Brain microvascular endothelial cell (primary cell): ENCODE data around the gene S100A3.
"Not testable (repeated sequence)": the region's sequence is repeated elsewhere in the genome, so short reads cannot be mapped to it uniquely, and the experiment has no call there.

Experiments
- DNase-seq: peaks from one replicate; pipeline ENCODE4 v3.0.0-alpha.2; 2020
- H3K27ac ChIP-seq: fragments of 250-450 bp; sonication (Bioruptor Pico); 2 replicates; pipeline ENCODE4 v1.5.1; 2020; ENCODE audit warnings: mild to moderate bottlenecking, moderate library complexity
- H3K27me3 ChIP-seq: fragments of 250-450 bp; sonication (Bioruptor Pico); replicated peaks from 2 replicates; pipeline ENCODE4 v1.5.1; 2020; ENCODE audit warnings: mild to moderate bottlenecking
- H3K36me3 ChIP-seq: fragments of 250-450 bp; sonication (Bioruptor Pico); replicated peaks from 2 replicates; pipeline ENCODE4 v1.5.1; 2020; ENCODE audit warnings: mild to moderate bottlenecking
- H3K4me3 ChIP-seq: 2 replicates; pipeline ENCODE4 v1.5.1; 2011; ENCODE audit warnings: low read depth, mild to moderate bottlenecking, control low read depth, low read length, moderate library complexity
- in situ Hi-C: cut with HindIII; loops from 2 replicates; pipeline ENCODE4 v1.10.0; 2017; ENCODE audit warnings: low sequenced_read_pairs, low pct_ligation_motif_present
- TF ChIP-seq, protein P1 (sequence below): IDR thresholded peaks from 2 replicates; pipeline ENCODE4 v1.5.1; 2011; ENCODE audit warnings: low read depth, mild to moderate bottlenecking, moderate library complexity, low read length, control low read depth, inconsistent platforms; ENCODE audit errors: missing control alignments

The S100A3 gene

DNA sequence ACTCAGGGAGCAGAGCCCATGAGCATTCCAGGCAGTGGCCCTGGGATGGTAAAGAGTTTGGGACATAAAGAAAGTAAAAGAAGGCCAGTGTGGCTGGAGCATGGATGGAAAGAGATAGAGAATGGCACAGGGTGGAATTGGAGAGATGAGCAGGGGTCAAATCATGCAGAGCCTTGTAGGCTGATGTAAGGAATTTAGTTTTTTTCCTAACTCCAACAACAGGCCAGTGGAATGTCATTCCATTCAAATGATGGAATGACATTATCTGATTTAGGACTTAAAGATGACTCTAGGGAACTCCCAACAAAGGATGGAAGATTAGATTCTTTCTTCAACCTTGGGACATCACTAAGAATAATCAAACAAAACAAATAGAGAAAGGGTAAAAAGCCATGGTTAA, 29.4 kb upstream of the S100A3 start:
- Histone ChIP-seq H3K27me3 (no peaks in the 10 kb centered on the region), H3K27ac (no peak overlapping the region), H3K4me3 (no peak overlapping the region), H3K36me3 (no peaks in the 10 kb centered on the region)
- in situ Hi-C loops, result no loop called here
- TF ChIP-seq, protein P1, sequence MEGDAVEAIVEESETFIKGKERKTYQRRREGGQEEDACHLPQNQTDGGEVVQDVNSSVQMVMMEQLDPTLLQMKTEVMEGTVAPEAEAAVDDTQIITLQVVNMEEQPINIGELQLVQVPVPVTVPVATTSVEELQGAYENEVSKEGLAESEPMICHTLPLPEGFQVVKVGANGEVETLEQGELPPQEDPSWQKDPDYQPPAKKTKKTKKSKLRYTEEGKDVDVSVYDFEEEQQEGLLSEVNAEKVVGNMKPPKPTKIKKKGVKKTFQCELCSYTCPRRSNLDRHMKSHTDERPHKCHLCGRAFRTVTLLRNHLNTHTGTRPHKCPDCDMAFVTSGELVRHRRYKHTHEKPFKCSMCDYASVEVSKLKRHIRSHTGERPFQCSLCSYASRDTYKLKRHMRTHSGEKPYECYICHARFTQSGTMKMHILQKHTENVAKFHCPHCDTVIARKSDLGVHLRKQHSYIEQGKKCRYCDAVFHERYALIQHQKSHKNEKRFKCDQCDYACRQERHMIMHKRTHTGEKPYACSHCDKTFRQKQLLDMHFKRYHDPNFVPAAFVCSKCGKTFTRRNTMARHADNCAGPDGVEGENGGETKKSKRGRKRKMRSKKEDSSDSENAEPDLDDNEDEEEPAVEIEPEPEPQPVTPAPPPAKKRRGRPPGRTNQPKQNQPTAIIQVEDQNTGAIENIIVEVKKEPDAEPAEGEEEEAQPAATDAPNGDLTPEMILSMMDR, result no peak
- no peak for DNase-seq

DNA sequence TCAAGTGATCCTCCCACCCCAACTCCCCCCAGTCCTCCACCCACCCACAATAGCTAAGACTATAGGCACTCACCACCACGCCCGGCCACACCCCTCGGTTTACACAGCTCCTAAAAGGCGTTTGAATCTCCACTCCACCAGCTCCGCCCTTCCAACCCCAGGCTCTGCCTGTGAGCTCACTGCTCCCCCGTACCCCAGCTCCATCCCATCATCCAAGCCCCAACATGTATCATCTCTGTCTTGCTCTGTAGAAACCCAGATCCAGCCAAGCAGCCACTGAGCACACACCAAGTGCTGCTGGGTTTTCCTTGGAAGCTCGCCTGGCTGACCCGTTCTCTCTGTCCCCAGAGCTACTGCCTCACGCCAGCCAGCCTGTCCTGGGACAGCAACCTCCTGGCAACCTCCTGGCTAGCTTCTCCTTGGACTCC, 28.6 kb upstream of the S100A3 start:
- DNase-seq, result no peak
- Histone ChIP-seq H3K4me3 (no peak overlapping the region), H3K27ac (no peak overlapping the region), H3K27me3 (no peaks in the 10 kb centered on the region), H3K36me3 (no peaks in the 10 kb centered on the region)
- in situ Hi-C loops, result no loop called here
- TF ChIP-seq, protein P1, result no peak

DNA sequence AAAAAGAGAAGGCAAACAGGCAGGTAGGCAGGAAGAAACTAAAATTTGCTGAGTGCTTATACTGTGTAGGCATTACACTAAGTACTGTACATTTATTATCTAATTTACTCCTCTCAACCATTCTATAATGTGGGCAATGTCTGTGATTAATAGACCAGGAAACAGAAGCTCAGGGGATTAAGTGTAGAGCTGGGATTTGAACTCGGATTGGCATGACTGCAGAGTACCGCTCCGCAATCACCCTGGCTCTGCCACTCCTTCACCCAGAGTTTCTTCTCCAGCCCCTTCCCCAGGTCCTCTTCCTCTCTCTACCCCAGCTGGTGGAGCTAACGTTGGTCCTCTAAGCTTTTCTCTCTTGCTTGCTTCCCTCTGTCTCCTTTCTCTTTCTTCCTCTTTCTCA, 28.1 kb upstream of the S100A3 start:
- in situ Hi-C loops, result no loop called here
- DNase-seq, result no peak
- H3K27ac ChIP-seq, result no peak overlapping the region
- no peaks in the 10 kb centered on the region for H3K36me3 ChIP-seq
- TF ChIP-seq, protein P1, result no peak
- H3K27me3 ChIP-seq, result no peaks in the 10 kb centered on the region
- H3K4me3 ChIP-seq, result no peak overlapping the region

DNA sequence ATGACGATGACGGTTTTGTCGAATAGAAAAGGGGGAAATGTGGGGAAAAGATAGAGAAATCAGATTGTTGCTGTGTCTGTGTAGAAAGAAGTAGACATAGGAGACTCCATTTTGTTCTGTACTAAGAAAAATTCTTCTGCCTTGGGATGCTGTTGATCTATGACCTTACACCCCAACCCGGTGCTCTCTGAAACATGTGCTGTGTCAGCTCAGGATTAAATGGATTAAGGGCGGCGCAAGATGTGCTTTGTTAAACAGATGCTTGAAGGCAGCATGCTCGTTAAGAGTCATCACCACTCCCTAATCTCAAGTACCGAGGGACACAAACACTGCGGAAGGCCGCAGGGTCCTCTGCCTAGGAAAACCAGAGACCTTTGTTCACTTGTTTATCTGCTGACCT, 26.4 kb upstream of the S100A3 start:
- H3K27me3 ChIP-seq, in situ Hi-C loops, DNase-seq: not testable (repeated sequence)

DNA sequence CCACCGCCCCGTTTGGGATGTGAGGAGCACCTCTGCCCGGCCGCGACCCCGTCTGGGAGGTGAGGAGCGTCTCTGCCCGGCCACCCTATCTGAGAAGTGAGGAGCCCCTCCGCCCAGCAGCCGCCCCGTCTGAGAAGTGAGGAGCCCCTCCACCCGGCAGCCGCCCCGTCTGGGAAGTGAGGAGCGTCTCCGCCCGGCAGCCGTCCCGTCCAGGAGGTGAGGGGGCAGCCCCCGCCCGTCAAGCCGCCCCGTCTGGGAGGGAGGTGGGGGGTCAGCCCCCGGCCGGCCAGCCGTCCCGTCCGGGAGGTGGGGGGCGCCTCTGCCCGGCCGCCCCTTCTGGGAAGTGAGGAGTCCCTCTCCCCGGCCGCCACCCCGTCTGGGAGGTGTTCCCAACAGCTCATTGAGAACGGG, 26.0 kb upstream of the S100A3 start:
- H3K27ac ChIP-seq, H3K36me3 ChIP-seq, H3K4me3 ChIP-seq, DNase-seq, in situ Hi-C loops, H3K27me3 ChIP-seq: not testable (repeated sequence)

More for the DNA sequence above, 26.4 kb upstream of the S100A3 start:
- H3K36me3 ChIP-seq, H3K4me3 ChIP-seq, H3K27ac ChIP-seq: not testable (repeated sequence)

DNA sequence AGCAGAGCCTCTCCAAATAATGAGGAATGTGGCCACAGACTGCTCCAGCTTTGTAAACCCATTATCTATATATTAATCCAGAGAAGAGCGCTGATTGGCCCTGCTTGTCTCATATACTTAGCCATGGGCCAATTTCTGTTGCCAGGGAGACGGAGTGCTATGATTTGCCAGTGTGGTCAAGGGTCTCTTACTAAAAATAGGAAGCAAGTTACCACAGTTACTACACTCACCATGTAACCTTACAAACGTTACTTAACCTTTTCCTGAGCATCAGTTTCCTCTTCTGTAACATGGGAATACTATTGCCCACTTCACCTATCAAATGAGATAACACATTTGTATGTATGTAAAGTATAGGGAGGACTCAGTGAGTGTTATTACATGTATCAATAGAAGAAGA, 24.3 kb upstream of the S100A3 start:
- in situ Hi-C loops, result no loop called here
- H3K4me3 ChIP-seq, result no peak overlapping the region
- DNase-seq, result peak; percentile 34

DNA sequence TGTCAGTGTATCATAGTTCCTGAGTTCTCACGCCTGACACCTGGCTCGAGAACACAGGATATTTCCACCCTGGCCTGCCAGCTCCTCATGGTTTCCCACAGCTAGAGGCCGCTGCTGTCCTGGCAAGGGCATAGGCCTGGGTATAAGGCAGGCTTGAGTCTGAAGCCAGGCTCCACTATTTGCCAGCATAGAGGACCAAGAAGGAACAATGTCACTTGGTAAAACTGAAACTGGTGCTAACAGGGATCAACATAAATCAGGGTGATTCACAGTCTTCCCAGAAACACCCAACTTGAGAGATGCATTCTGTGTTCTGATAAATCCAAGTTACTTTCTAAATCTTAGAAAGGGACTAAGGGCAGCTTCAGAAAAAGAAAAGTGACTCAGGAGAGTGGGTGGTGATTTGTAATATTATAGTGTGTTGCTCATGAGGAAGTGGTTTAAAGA, 23.5 kb upstream of the S100A3 start:
- Histone ChIP-seq H3K4me3 (no peak overlapping the region), H3K27me3 (no peaks in the 10 kb centered on the region), H3K36me3 (no peaks in the 10 kb centered on the region), H3K27ac (peak overlapping the region; percentile 56)
- DNase-seq, result peak; percentile 74
- TF ChIP-seq, protein P1, result peak; percentile 94
- in situ Hi-C loops, result no loop called here

More for the DNA sequence above, 24.3 kb upstream of the S100A3 start:
- Histone ChIP-seq H3K36me3 (no peaks in the 10 kb centered on the region), H3K27me3 (no peaks in the 10 kb centered on the region), H3K27ac (peak overlapping the region; percentile 56)
- TF ChIP-seq, protein P1, result no peak
